Kidney epithelial cell (primary cell): ENCODE measurements around the gene TBC1D14. TPM values are rescaled to one million over a fixed set of nuclear protein-coding genes. Genes with fewer than 3 reads are reported as not detected.
A peak's percentile ranks its signal among the peaks of the same experiment; 100 is the strongest.

Experiments used
- DNase-seq: peaks from one replicate; pipeline ENCODE4 v3.0.0-alpha.2; 2010; ENCODE audit warnings: low read depth
- H3K27me3 ChIP-seq: 2 replicates; pipeline ENCODE4 v1.6.0; 2011; ENCODE audit warnings: low read length; ENCODE audit not compliant: control insufficient read depth, insufficient read depth
- H3K36me3 ChIP-seq: 2 replicates; pipeline ENCODE4 v1.5.1; 2011; ENCODE audit warnings: low read length; ENCODE audit not compliant: control insufficient read depth, insufficient read depth
- H3K4me3 ChIP-seq: 2 replicates; pipeline ENCODE4 v1.5.1; 2011; ENCODE audit warnings: low read depth, mild to moderate bottlenecking, control low read depth, low read length
- total RNA-seq: library from RNA; depleted of rRNA; stranded (reverse); fragments of >200 nt; gene quantifications from 2 replicates; pipeline ENCODE4 v1.2.3, GENCODE V29; 2015
- TF ChIP-seq, protein P1 (sequence below): IDR thresholded peaks from 2 replicates; pipeline ENCODE4 v1.5.1; 2011; ENCODE audit warnings: mild to moderate bottlenecking, moderate library complexity, low read length, control low read depth, inconsistent platforms; ENCODE audit not compliant: insufficient read depth, poor library complexity, severe bottlenecking

TBC1D14 gene
- total RNA-seq, 1 donor from 2014 or later: 52.8 TPM

DNA sequence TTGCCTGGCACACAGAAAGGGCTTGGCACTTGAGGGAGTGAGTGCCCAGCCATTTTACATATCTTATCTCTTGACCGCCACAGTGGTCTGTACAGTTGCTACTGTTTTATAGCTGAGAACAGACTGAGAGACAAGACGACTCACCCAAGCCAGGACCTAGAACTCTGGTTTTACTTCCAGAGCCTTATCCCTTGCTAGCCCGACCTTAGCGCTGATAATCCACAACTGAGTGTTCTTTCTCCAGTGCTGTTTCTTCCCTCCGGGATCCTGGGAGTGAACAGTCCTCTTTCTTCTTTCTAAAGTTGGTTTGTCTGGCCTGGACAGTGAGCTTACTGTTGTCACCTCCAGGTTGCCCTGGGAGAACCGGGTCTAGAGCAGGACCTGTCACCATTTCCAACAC, 81.0 kb downstream of the TBC1D14 start:
- Histone ChIP-seq H3K27me3 (no peaks in the 10 kb centered on the region), H3K4me3 (no peak overlapping the region), H3K36me3 (no peaks in the 10 kb centered on the region)
- no peak for DNase-seq
- TF ChIP-seq, protein P1, sequence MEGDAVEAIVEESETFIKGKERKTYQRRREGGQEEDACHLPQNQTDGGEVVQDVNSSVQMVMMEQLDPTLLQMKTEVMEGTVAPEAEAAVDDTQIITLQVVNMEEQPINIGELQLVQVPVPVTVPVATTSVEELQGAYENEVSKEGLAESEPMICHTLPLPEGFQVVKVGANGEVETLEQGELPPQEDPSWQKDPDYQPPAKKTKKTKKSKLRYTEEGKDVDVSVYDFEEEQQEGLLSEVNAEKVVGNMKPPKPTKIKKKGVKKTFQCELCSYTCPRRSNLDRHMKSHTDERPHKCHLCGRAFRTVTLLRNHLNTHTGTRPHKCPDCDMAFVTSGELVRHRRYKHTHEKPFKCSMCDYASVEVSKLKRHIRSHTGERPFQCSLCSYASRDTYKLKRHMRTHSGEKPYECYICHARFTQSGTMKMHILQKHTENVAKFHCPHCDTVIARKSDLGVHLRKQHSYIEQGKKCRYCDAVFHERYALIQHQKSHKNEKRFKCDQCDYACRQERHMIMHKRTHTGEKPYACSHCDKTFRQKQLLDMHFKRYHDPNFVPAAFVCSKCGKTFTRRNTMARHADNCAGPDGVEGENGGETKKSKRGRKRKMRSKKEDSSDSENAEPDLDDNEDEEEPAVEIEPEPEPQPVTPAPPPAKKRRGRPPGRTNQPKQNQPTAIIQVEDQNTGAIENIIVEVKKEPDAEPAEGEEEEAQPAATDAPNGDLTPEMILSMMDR: no peak

DNA sequence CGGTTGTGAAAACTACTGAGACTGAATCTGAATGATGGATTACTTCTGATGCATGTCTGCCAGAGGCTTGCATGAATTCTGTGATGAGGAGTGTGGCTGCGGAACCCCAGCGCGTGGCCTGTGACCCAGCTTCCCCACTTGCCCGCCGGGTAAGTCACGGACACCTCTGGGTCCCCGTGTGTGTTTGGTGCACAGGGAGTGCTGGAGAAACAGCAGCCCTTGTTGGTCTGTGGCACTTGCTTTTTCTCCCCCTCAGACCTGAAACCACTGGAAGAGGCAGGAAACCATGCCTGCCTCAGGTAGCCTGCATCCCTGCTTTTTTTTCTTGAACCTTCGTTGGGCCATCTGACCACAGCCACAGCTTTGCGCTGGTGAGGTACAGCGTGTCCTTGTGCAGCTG, 81.6 kb downstream of the TBC1D14 start:
- Histone ChIP-seq H3K36me3 (no peaks in the 10 kb centered on the region), H3K4me3 (no peak overlapping the region), H3K27me3 (no peaks in the 10 kb centered on the region)
- DNase-seq: no peak
- TF ChIP-seq, protein P1: no peak

DNA sequence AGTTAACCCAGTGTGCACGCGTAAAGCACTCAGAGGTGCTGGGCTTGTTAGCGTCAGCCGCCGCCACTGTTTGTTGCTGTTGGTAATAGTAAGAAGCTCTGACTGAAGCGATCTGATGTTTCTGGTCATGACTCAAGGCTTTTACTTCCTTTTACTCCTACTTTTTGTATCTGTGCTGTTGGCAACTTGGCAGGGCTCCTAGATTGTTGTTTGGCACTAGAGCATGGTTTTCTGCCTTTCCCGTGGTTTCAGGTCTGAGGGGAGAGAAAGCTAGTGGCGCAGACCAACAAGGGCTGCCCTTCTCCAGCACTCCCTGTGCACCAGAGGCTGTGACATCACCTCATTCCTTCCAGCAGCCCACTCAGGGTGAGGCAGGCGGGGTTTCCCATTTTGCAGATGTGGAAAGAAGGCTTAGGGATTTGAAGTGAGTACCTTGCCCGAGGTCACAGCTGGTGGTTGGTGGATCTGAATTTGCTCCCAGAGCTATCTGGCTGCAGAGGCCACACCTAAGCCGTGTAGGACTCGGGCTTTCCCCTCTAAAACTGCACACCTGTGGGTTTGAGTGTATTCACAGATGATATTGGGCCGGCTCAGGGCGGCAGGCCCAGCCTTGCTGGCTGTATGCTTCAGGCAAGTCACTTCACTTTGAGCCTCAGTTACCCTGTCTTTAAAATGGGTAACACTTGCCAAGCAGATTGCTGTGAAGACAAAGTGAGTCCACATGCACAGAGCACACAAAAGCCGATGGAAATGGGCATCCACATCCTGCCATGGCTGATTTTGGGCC, 82.3 kb downstream of the TBC1D14 start:
- no peak overlapping the region for H3K4me3 ChIP-seq
- DNase-seq: peak; percentile 72

DNA sequence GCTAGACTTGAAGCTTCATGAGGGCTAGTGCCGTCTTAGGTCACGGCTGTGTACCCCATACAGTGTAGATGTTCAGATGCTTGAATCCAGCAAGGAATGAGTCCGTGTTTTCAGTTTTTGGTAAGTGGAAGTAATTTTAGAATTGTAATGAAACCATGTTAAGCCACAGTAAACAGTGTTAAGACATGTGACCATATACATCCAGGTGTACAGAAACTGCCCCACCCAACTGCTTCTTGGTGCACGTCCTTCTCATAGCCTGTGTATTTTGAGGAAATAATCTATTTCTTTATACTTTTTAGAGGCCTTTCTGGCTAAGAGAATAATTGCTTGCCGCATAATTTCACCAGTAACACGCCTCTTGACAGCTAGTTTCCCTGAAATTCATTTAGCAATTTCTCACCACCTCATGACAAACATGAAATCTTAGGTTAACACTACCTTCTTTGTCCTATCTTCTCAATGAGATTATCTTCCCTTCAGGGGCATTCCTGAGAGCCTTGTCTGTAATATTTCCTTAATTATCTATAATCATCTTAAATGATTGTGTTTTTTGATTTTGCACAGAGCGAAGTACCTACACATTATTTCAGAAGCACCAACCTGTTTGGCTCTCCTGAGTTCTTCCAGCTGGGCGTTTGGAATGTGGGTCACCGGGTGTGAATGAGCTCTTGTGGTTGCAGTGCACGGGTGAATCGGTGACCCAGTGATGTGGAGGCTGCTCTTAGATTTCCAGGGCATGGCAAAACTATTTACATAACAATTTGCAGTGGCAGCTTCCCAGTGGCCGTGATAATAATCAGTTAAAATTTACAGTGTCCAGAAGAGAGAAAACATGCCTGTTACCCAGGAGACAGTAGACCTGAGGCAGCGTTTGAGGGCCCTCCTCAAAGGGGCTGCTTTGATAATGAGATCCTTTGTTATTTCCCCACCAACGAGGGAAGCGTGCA, 83.4 kb downstream of the TBC1D14 start:
- TF ChIP-seq, protein P1: no peak
- peak; percentile 44 for DNase-seq
- Histone ChIP-seq H3K36me3 (no peaks in the 10 kb centered on the region), H3K27me3 (no peaks in the 10 kb centered on the region), H3K4me3 (no peak overlapping the region)

More for the DNA sequence above, 82.3 kb downstream of the TBC1D14 start:
- Histone ChIP-seq H3K27me3 (no peaks in the 10 kb centered on the region), H3K36me3 (no peaks in the 10 kb centered on the region)
- TF ChIP-seq, protein P1: no peak

DNA sequence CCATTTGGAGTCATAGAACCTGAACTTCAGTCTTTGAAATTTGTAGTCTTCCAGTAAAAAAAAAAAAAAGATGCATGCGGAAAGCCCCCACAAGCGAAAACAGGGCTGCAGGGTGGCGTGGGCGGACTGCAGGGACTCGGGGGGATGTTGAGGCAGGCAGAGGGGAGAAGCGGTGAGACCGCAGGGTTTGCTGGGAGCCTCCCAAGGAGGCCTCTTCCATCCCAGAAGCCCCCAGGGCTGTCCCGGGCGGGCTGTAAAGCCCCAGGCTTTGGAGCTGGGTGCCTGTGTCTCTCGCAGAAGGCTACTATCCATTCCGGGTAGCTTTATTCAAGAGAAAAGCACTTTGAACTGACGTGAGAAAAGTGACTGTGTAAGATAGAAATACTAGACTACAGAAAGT, 86.9 kb downstream of the TBC1D14 start:
- H3K4me3 ChIP-seq: no peak overlapping the region
- TF ChIP-seq, protein P1: no peak
- H3K27me3 ChIP-seq: no peaks in the 10 kb centered on the region
- peaks cover 1% of the 10 kb centered on the region for H3K36me3 ChIP-seq
- DNase-seq: no peak
